Panc1 (cell line): Measurements from ENCODE around the gene CDC37L1. TPM values are rescaled to one million over a fixed set of nuclear protein-coding genes. Genes with fewer than 3 reads are reported as not detected.

ENCODE experiments used
- ATAC-seq: fragments of 200-7000 bp; cut with Tn5 transposase; 2 replicates; pipeline ENCODE4 v1.9.1; 2020; ENCODE audit warnings: mild to moderate bottlenecking, moderate library complexity
- BruUV-seq: library from RNA; stranded (reverse); fragments of 400-500 nt; replicated peaks from 2 replicates; lab custom pipeline; 2021; lab: Mats Ljungman, UMichigan
- CTCF ChIA-PET: fragments of 300-600 bp; sonication (Branson Sonifier 250); formaldehyde crosslinking; loops from one replicate; lab custom pipeline; 2022; ENCODE audit warnings: antibody characterized with exemption; lab: Charles Lee
- POLR2A ChIA-PET: fragments of 300-600 bp; sonication (Branson Sonifier 250); formaldehyde crosslinking; loops from one replicate; lab custom pipeline; 2022; ENCODE audit warnings: antibody characterized with exemption; lab: Charles Lee
- DNase-seq: peaks from one replicate; pipeline ENCODE4 v3.0.0-alpha.2; 2010; ENCODE audit warnings: low read depth, low spot score
- H3K27ac ChIP-seq: 2 replicates; pipeline ENCODE4 v1.5.1; 2011; ENCODE audit warnings: mild to moderate bottlenecking, low read length, inconsistent platforms
- H3K27me3 ChIP-seq: fragments of 200-500 bp; sonication (Bioruptor generic); 2 replicates; pipeline ENCODE4 v1.6.0; 2014; ENCODE audit warnings: low read length, inconsistent platforms; ENCODE audit not compliant: control insufficient read depth, insufficient read depth
- H3K36me3 ChIP-seq: fragments of 200-500 bp; sonication (Bioruptor generic); 2 replicates; pipeline ENCODE4 v1.5.1; 2014; ENCODE audit warnings: inconsistent platforms, mild to moderate bottlenecking, low read length, moderate library complexity; ENCODE audit not compliant: control insufficient read depth, insufficient read depth
- H3K4me1 ChIP-seq: 2 replicates; pipeline ENCODE4 v1.5.1; 2011; ENCODE audit warnings: inconsistent platforms, mild to moderate bottlenecking, low read length, moderate library complexity; ENCODE audit not compliant: control insufficient read depth, insufficient read depth
- H3K4me3 ChIP-seq, 2 experiments: 2 replicates each; pipeline ENCODE4 v1.5.1; 2011 to 2012; ENCODE audit warnings: low read depth in 2 of 2, low read length in 2 of 2, mild to moderate bottlenecking in 2 of 2, inconsistent platforms in 1 of 2, moderate library complexity in 1 of 2
- H3K9me3 ChIP-seq: fragments of 200-500 bp; sonication (Bioruptor generic); 2 replicates; pipeline ENCODE4 v1.5.1; 2014; ENCODE audit warnings: low read depth, mild to moderate bottlenecking, inconsistent platforms, low read length, moderate library complexity; ENCODE audit not compliant: control insufficient read depth, insufficient read depth
- POLR2AphosphoS5 ChIP-seq: IDR thresholded peaks from 2 replicates; pipeline ENCODE4 v1.6.1; 2012; ENCODE audit warnings: mild to moderate bottlenecking, low read depth, low read length, moderate library complexity
- SIN3A ChIP-seq: IDR thresholded peaks from 2 replicates; pipeline ENCODE4 v1.6.1; 2012; ENCODE audit warnings: low read depth, mild to moderate bottlenecking, low read length, moderate library complexity, borderline replicate concordance; ENCODE audit not compliant: insufficient read depth
- TCF7L2 ChIP-seq: IDR thresholded peaks from 2 replicates; pipeline ENCODE4 v1.6.1; 2011; ENCODE audit warnings: mild to moderate bottlenecking, low read depth, low read length, inconsistent platforms
- in situ Hi-C: cut with HindIII; loops from 2 replicates; pipeline ENCODE4 v1.10.0; 2016; ENCODE audit warnings: low sequenced_read_pairs, low pct_unique_long_range_greater_than_20kb
- intact Hi-C: fragments of 100-400 bp; cut with micrococcal nuclease; formaldehyde crosslinking; loops from one replicate; pipeline ENCODE4 v1.10.0; 2022; ENCODE audit not compliant: unreplicated experiment
- total RNA-seq: library from RNA; stranded (reverse); gene quantifications from one replicate; pipeline ENCODE4 v1.2.1, GENCODE V29; 2021; ENCODE audit not compliant: unreplicated experiment
- TF ChIP-seq, protein P1 (sequence below): fragments of 450-650 bp; IDR thresholded peaks from 2 replicates; pipeline ENCODE4 v1.5.1; 2017; ENCODE audit warnings: mild to moderate bottlenecking
- TF ChIP-seq, protein P2 (sequence below), 2 experiments: IDR thresholded peaks; 2 replicates each; pipeline ENCODE4 v1.6.1; 2011 to 2012; ENCODE audit warnings: low read depth in 2 of 2, control low read depth in 1 of 2, low read length in 1 of 2, mild to moderate bottlenecking in 1 of 2, moderate library complexity in 1 of 2; ENCODE audit not compliant: insufficient read depth in 1 of 2

CDC37L1 gene
- total RNA-seq, 1 experiment from 2014 or later = 3.0 TPM

DNA sequence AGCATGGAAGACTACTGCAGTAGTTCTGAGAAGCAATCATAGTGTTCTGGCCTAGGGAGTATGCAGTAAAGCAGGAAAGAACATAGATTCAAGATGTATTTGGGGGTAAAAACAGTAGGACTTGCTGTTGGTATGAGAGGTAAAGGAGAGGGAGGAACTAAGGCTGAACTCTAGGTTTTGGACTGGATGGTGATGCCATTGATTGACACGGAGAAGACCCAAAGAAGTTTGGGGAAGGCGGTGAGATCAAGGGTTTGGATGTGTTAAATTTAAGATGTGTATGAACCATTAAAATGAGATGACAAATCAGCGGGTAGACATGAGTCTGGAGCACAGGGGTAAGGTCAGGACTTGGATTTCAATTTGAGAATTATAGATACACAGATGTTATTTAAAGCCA is 2.0 kb upstream of the CDC37L1 start:
- no peak for DNase-seq
- CTCF ChIA-PET = no interaction called here
- no peaks in the 10 kb centered on the region for H3K9me3 ChIP-seq
- no peak overlapping the region for H3K27ac ChIP-seq
- POLR2A ChIA-PET = no interaction called here
- in situ Hi-C loops (no loop called here), intact Hi-C loops (no loop called here)
- no peak for ATAC-seq
- no peaks in the 10 kb centered on the region for H3K4me1 ChIP-seq
- BruUV-seq = no TSS peak
- no peak overlapping the region for H3K4me3 ChIP-seq
- TF ChIP-seq, protein P1, sequence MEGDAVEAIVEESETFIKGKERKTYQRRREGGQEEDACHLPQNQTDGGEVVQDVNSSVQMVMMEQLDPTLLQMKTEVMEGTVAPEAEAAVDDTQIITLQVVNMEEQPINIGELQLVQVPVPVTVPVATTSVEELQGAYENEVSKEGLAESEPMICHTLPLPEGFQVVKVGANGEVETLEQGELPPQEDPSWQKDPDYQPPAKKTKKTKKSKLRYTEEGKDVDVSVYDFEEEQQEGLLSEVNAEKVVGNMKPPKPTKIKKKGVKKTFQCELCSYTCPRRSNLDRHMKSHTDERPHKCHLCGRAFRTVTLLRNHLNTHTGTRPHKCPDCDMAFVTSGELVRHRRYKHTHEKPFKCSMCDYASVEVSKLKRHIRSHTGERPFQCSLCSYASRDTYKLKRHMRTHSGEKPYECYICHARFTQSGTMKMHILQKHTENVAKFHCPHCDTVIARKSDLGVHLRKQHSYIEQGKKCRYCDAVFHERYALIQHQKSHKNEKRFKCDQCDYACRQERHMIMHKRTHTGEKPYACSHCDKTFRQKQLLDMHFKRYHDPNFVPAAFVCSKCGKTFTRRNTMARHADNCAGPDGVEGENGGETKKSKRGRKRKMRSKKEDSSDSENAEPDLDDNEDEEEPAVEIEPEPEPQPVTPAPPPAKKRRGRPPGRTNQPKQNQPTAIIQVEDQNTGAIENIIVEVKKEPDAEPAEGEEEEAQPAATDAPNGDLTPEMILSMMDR = no peak
- TF ChIP-seq SIN3A = no peak
- TF ChIP-seq, protein P2, sequence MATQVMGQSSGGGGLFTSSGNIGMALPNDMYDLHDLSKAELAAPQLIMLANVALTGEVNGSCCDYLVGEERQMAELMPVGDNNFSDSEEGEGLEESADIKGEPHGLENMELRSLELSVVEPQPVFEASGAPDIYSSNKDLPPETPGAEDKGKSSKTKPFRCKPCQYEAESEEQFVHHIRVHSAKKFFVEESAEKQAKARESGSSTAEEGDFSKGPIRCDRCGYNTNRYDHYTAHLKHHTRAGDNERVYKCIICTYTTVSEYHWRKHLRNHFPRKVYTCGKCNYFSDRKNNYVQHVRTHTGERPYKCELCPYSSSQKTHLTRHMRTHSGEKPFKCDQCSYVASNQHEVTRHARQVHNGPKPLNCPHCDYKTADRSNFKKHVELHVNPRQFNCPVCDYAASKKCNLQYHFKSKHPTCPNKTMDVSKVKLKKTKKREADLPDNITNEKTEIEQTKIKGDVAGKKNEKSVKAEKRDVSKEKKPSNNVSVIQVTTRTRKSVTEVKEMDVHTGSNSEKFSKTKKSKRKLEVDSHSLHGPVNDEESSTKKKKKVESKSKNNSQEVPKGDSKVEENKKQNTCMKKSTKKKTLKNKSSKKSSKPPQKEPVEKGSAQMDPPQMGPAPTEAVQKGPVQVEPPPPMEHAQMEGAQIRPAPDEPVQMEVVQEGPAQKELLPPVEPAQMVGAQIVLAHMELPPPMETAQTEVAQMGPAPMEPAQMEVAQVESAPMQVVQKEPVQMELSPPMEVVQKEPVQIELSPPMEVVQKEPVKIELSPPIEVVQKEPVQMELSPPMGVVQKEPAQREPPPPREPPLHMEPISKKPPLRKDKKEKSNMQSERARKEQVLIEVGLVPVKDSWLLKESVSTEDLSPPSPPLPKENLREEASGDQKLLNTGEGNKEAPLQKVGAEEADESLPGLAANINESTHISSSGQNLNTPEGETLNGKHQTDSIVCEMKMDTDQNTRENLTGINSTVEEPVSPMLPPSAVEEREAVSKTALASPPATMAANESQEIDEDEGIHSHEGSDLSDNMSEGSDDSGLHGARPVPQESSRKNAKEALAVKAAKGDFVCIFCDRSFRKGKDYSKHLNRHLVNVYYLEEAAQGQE (IDR thresholded peaks at IDR 0.05; ENCODE audit: insufficient read depth in 1 of 2, low read depth in 2 of 2, low read length in 1 of 2) = no peak
- no peak for TF ChIP-seq TCF7L2
- TF ChIP-seq POLR2AphosphoS5 = no peak
- H3K36me3 ChIP-seq = peaks cover 3% of the 10 kb centered on the region; the same call in 1 of the 2 replicates
- no peaks in the 10 kb centered on the region for H3K27me3 ChIP-seq

DNA sequence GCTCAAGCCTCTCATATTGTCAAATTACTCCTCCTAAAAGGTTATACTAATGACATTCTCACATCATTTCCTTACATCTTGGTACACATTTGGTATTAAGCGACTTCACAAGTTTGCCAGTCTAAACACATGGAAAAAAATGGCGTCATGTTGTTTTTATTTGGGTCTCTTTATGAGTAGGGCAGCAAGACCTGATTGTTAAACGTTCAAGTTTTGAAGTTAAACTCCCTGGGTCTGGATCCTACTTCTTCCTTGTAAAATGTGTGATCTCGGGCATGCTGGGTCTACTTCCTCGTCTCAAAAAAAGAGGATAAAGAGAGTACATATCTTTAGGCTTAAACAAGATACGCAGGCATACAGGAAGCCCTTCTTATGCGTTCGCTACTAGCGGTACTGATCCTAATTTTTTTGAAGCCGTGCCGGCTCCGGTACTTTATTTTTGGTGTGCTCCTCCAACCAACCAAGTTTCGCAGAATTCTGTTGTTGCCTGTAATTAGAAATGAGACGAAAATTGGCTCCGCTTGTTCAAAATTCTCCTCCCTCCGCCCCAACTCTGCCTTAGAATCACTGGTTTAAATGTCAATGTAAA is 596 bp upstream of the CDC37L1 start:
- Histone ChIP-seq H3K4me1 (no peaks in the 10 kb centered on the region), H3K36me3 (peaks cover 3% of the 10 kb centered on the region; the same call in 1 of the 2 replicates), H3K4me3 (peak overlapping the region; percentile 63 to 71), H3K9me3 (no peaks in the 10 kb centered on the region), H3K27ac (peak overlapping the region; percentile 76), H3K27me3 (no peaks in the 10 kb centered on the region)
- no peak for TF ChIP-seq SIN3A
- TF ChIP-seq TCF7L2 = no peak
- TF ChIP-seq, protein P1 = no peak
- POLR2A ChIA-PET = no interaction called here
- intact Hi-C loops = no loop called here
- DNase-seq = no peak
- CTCF ChIA-PET = no interaction called here
- ATAC-seq = no peak
- no TSS peak for BruUV-seq
- in situ Hi-C loops = no loop called here
